BLaER1 treated with 17β-estradiol and CSF1 and Interleukin-3, amounts not matched to agents 10 nM and 100 nM (cell line): ENCODE results near the gene PCAT7.
"Not testable (repeated sequence)": the region's sequence is repeated elsewhere in the genome, so short reads cannot be mapped to it uniquely, and the experiment has no call there.

Experiments
- H3K27ac ChIP-seq, 11 experiments: shearing (Covaris generic); formaldehyde crosslinking; 2 replicates each; pipeline ENCODE4 v1.8.1; 2022
- H3K27me3 ChIP-seq, 11 experiments: shearing (Covaris generic); formaldehyde crosslinking; 2 replicates each; pipeline ENCODE4 v1.8.1; 2022
- H3K36me3 ChIP-seq, 11 experiments: shearing (Covaris generic); formaldehyde crosslinking; 2 replicates each; pipeline ENCODE4 v1.8.1; 2022
- H3K4me1 ChIP-seq, 10 experiments: shearing (Covaris generic); formaldehyde crosslinking; 2 replicates each; pipeline ENCODE4 v1.8.1; 2022
- H3K4me2 ChIP-seq, 11 experiments: shearing (Covaris generic); formaldehyde crosslinking; 2 replicates each; pipeline ENCODE4 v1.8.1; 2022
- H3K4me3 ChIP-seq, 10 experiments: shearing (Covaris generic); formaldehyde crosslinking; 2 replicates each; pipeline ENCODE4 v1.8.1; 2022
- H3K9ac ChIP-seq, 11 experiments: shearing (Covaris generic); formaldehyde crosslinking; 2 replicates each; pipeline ENCODE4 v1.8.1; 2022
- H3K9me3 ChIP-seq, 11 experiments: shearing (Covaris generic); formaldehyde crosslinking; replicated peaks in 1 of 11; 2 replicates each; pipeline ENCODE4 v1.8.1; 2022
- H4K20me1 ChIP-seq, 11 experiments: shearing (Covaris generic); formaldehyde crosslinking; 2 replicates each; pipeline ENCODE4 v1.8.1; 2022
- Cebpa-rat ChIP-seq, 11 experiments: shearing (Covaris generic); IDR thresholded peaks; 2 replicates each; pipeline ENCODE4 v1.8.1; 2022

PCAT7 gene

GRCh38 chr9:94591876-94592275, 37.0 kb downstream of the PCAT7 start:
- Histone ChIP-seq H3K4me3 (no peak overlapping the region), H4K20me1 (no peaks in the 10 kb centered on the region), H3K36me3 (no peaks in the 10 kb centered on the region), H3K4me1 (peaks cover 3 to 10% (median 6%) of the 10 kb centered on the region in 10 experiments; a peak in 18 of 20 replicates), H3K4me2 (no peak overlapping the region), H3K27me3 (no peaks in the 10 kb centered on the region), H3K9me3 (peaks cover 0 to 5% (median 0%) of the 10 kb centered on the region in 11 experiments; a peak in 3 of 22 replicates), H3K9ac (no peak overlapping the region), H3K27ac (no peak overlapping the region)
- no peak for TF ChIP-seq Cebpa-rat (IDR thresholded peaks at IDR 0.05)

- not testable (repeated sequence) for H3K4me3 ChIP-seq, H3K36me3 ChIP-seq, H4K20me1 ChIP-seq, H3K27me3 ChIP-seq, H3K27ac ChIP-seq, H3K4me1 ChIP-seq, H3K9ac ChIP-seq, H3K4me2 ChIP-seq, H3K9me3 ChIP-seq
These were observed 37.8 kb downstream of the PCAT7 start for GRCh38 chr9:94592683-94593082.

DNA sequence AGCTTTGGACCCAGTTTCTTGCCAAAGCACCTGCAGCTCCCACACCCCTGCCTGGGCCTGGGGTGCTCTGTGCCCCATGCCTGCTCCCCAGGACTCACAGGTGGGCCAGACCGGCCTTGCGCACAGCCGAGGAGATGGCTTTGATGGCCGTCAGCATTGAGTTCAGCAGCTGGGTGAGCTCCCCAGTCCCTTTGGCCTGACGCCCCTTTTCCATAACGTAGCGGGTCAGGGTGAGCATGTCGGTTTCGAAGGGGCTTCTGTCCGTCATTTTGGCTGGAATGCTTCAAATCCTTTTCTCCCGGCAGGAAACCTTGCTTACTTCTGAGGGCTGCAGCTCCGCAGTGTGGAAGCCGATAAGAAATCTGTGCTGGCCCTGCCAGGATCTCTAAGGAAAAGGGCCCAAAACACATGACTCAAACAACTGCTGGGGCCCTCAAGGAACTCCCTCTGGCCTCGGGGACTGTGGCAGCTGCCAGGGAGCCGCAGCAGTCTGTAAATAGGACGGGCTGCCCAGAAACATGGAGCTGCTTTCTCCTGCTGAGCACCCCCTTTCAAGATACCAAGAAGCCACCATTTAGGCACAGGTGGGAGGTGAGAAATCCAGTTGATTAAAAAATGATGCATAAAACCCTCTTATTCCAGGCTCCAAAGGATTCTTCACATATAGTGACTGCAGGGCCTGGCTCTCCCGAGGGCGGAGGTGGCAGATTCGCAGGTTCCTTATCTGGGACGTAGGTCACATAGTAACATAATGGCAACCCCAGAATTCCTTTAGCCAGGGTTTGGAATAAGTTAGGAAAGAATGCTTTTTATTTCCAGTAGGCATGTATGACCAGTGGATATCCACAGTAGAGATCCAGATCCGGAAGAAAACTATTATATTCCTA, 38.8 kb downstream of the PCAT7 start, which contains the start of gene FBP2:
Gene FBP2 (minus strand): TSS at position 366 of the 887 bp plus-strand sequence. CDS start 98 bp downstream, at position 268.
- no peak for TF ChIP-seq Cebpa-rat (IDR thresholded peaks at IDR 0.05)
- Histone ChIP-seq H3K9ac (no peak within 1 kb of the TSS), H3K36me3 (no peaks in the 10 kb centered on the region), H3K27me3 (no peaks in the 10 kb centered on the region), H3K4me2 (no peak within 1 kb of the TSS), H4K20me1 (no peaks in the 10 kb centered on the region), H3K4me1 (peaks cover 0 to 7% (median 0%) of the 10 kb centered on the region in 10 experiments; a peak in 5 of 20 replicates), H3K27ac (no peak within 1 kb of the TSS), H3K4me3 (no peak within 1 kb of the TSS), H3K9me3 (peaks cover 0 to 5% (median 0%) of the 10 kb centered on the region in 11 experiments; a peak in 3 of 22 replicates)

DNA sequence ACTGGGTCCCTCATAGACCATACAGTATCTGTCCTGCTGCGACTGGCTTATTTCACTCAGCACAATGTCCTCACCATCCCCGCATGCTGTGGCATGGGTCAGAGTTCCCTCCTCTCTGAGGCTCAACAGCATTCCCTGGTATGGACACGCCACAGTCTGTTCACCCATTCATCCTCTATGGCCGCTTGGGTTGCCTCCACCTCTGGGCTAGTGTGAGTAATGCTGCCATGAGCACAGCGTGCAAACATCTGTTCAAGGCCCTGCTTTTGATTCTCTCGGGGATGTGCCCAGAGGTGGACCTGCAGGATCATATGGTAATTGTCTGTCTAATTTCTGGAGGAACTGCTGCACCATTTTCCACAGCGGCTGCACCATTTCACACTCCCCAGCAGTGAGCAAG, 44.2 kb downstream of the PCAT7 start:
- Histone ChIP-seq H3K27ac (no peak overlapping the region), H4K20me1 (no peaks in the 10 kb centered on the region), H3K27me3 (no peaks in the 10 kb centered on the region), H3K36me3 (no peaks in the 10 kb centered on the region), H3K4me1 (peaks cover 0 to 17% (median 11%) of the 10 kb centered on the region in 10 experiments; a peak in 15 of 20 replicates), H3K4me2 (no peak overlapping the region), H3K9me3 (no peaks in the 10 kb centered on the region), H3K4me3 (no peak overlapping the region), H3K9ac (no peak overlapping the region)
- TF ChIP-seq Cebpa-rat (IDR thresholded peaks at IDR 0.05): no peak

- peaks cover 0 to 22% (median 17%) of the 10 kb centered on the region in 10 experiments; a peak in 15 of 20 replicates for H3K4me1 ChIP-seq
- H4K20me1 ChIP-seq: no peaks in the 10 kb centered on the region
- H3K4me3 ChIP-seq: no peak overlapping the region
- H3K36me3 ChIP-seq: no peaks in the 10 kb centered on the region
- no peaks in the 10 kb centered on the region for H3K9me3 ChIP-seq
- H3K27me3 ChIP-seq: no peaks in the 10 kb centered on the region
- no peak overlapping the region for H3K4me2 ChIP-seq
- no peak overlapping the region for H3K9ac ChIP-seq
- TF ChIP-seq Cebpa-rat (IDR thresholded peaks at IDR 0.05): no peak
- H3K27ac ChIP-seq: no peak overlapping the region
These were observed 45.4 kb downstream of the PCAT7 start for GRCh38 chr9:94600258-94600657.

DNA sequence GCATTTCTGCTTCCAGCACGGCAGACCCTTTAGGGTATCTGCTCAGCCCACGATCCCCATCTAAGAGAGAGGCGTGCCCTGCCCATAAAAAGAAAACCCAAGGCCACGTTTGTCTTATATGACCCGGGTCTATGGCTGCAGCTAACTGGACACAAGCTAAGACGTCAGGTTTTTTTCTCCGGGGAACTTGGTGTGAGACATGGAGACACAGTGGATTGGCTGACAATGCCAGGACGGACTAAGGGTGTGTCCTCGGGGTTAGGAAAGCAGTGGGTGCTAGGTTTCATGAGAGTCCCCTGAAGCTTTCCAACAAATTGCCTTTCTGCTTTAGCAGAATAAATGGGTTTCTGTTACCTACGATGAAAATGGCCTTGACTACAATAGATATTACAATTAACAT, 45.8 kb downstream of the PCAT7 start:
- Histone ChIP-seq H3K9ac (no peak overlapping the region), H3K4me3 (no peak overlapping the region), H4K20me1 (no peaks in the 10 kb centered on the region), H3K4me1 (peaks cover 0 to 20% (median 16%) of the 10 kb centered on the region in 10 experiments; a peak in 15 of 20 replicates), H3K27ac (no peak overlapping the region), H3K4me2 (no peak overlapping the region), H3K9me3 (no peaks in the 10 kb centered on the region), H3K27me3 (no peaks in the 10 kb centered on the region), H3K36me3 (no peaks in the 10 kb centered on the region; a peak in 1 of 22 replicates)
- no peak for TF ChIP-seq Cebpa-rat (IDR thresholded peaks at IDR 0.05)

- Histone ChIP-seq H3K9ac (no peak overlapping the region), H3K27me3 (no peaks in the 10 kb centered on the region), H3K27ac (no peak overlapping the region), H3K9me3 (no peaks in the 10 kb centered on the region), H3K4me3 (no peak overlapping the region), H3K4me1 (peaks cover 0 to 20% (median 16%) of the 10 kb centered on the region in 10 experiments; a peak in 15 of 20 replicates), H3K36me3 (no peaks in the 10 kb centered on the region; a peak in 1 of 22 replicates), H4K20me1 (no peaks in the 10 kb centered on the region), H3K4me2 (no peak overlapping the region)
- no peak for TF ChIP-seq Cebpa-rat (IDR thresholded peaks at IDR 0.05)
These were observed 47.8 kb downstream of the PCAT7 start for GRCh38 chr9:94602666-94603065.

GRCh38 chr9:94603259-94604160, 48.6 kb downstream of the PCAT7 start:
- 0 out of 22 replicates have a peak, but pooled peaks of 1 of the 11 experiments have one; percentile 15 for TF ChIP-seq Cebpa-rat (IDR thresholded peaks at IDR 0.05)
- no peaks in the 10 kb centered on the region for H3K9me3 ChIP-seq
- H3K36me3 ChIP-seq: no peaks in the 10 kb centered on the region; a peak in 1 of 22 replicates
- H3K4me2 ChIP-seq: peak overlapping the region in 10 of 11 experiments; percentile 3 to 76 (median 52); a peak in 17 of 22 replicates
- peaks cover 0 to 4% (median 0%) of the 10 kb centered on the region in 11 experiments; a peak in 1 of 22 replicates for H3K27me3 ChIP-seq
- H3K9ac ChIP-seq: peak overlapping the region in 1 of 11 experiments; percentile 19; a peak in 2 of 22 replicates
- H3K4me3 ChIP-seq: no peak overlapping the region
- no peaks in the 10 kb centered on the region for H4K20me1 ChIP-seq
- H3K27ac ChIP-seq: no peak overlapping the region
- peaks cover 0 to 25% (median 16%) of the 10 kb centered on the region in 10 experiments; a peak in 15 of 20 replicates for H3K4me1 ChIP-seq
